GM12878 (cell line): ENCODE results near the gene VMP1. TPM values are rescaled to one million over a fixed set of nuclear protein-coding genes. Genes with fewer than 3 reads are reported as not detected.
A peak's percentile ranks its signal among the peaks of the same experiment; 100 is the strongest.
"Not testable (repeated sequence)": the region's sequence is repeated elsewhere in the genome, so short reads cannot be mapped to it uniquely, and the experiment has no call there.

Source experiments
- ATAC-seq: fragments of 200-7000 bp; cut with Tn5 transposase; 3 replicates; pipeline ENCODE4 v1.9.1; 2020; ENCODE audit warnings: mild to moderate bottlenecking, moderate library complexity
- BruUV-seq: library from RNA; stranded (reverse); fragments of 400-500 nt; replicated peaks from 2 replicates; lab custom pipeline; 2021; lab: Mats Ljungman, UMichigan
- CTCF ChIA-PET: fragments of 300-600 bp; sonication (Branson Sonifier 250); formaldehyde crosslinking; extraction: SDS; loops from one replicate; lab custom pipeline; 2021; ENCODE audit warnings: inconsistent platforms; lab: Yijun Ruan, JAX
- POLR2A ChIA-PET: fragments of 350-600 bp; formaldehyde crosslinking; extraction: SDS; loops from one replicate; lab custom pipeline; 2021; ENCODE audit warnings: inconsistent platforms; lab: Charles Lee
- RAD21 ChIA-PET: fragments of 300-600 bp; sonication (Branson Sonifier 250); formaldehyde crosslinking; loops from one replicate; lab custom pipeline; 2023; ENCODE audit warnings: antibody characterized with exemption; ENCODE audit not compliant: unreplicated experiment; lab: Charles Lee
- SMC1A ChIA-PET: fragments of 300-600 bp; sonication (Branson Sonifier 250); formaldehyde crosslinking; loops from one replicate; lab custom pipeline; 2023; ENCODE audit not compliant: unreplicated experiment, uncharacterized antibody; lab: Charles Lee
- DNase-seq: peaks from one replicate; pipeline ENCODE4 v3.0.0-alpha.2; 2011; ENCODE audit warnings: low read depth, low spot score
- FAIRE-seq: peaks from 3 replicates; lab custom pipeline; 2011; peaks lifted over from hg19 to GRCh38; lab: Jason Lieb, UNC
- H2AFZ ChIP-seq: 2 replicates; pipeline ENCODE4 v1.6.0; 2011; ENCODE audit warnings: low read depth, low read length, control low read depth; ENCODE audit not compliant: control insufficient read depth
- H3K27ac ChIP-seq: 2 replicates; pipeline ENCODE4 v1.5.1; 2011; ENCODE audit warnings: control low read depth; ENCODE audit not compliant: control insufficient read depth, insufficient read depth
- H3K27me3 ChIP-seq, 2 experiments: replicated peaks in 1 of 2; 2 replicates each; pipeline versions ENCODE4 v1.6.0 to v1.6.1; 2011; ENCODE audit warnings: low read length in 1 of 2; ENCODE audit not compliant: control insufficient read depth in 2 of 2, insufficient read depth in 2 of 2
- H3K36me3 ChIP-seq, 2 experiments: 2 replicates each; pipeline ENCODE4 v1.5.1; 2011; ENCODE audit warnings: low read length in 1 of 2; ENCODE audit not compliant: control insufficient read depth in 2 of 2, insufficient read depth in 2 of 2
- H3K4me1 ChIP-seq: 2 replicates; pipeline ENCODE4 v1.6.1; 2011; ENCODE audit warnings: mild to moderate bottlenecking, low read length, moderate library complexity, mixed read lengths; ENCODE audit not compliant: control insufficient read depth, insufficient read depth
- H3K4me2 ChIP-seq: 2 replicates; pipeline ENCODE4 v1.6.0; 2011; ENCODE audit warnings: control low read depth; ENCODE audit not compliant: control insufficient read depth, insufficient read depth
- H3K4me3 ChIP-seq: fragments of 200-600 bp; sonication (generic); 2 replicates; pipeline ENCODE4 v1.5.1; 2016
- H3K79me2 ChIP-seq: 2 replicates; pipeline ENCODE4 v1.6.0; 2011; ENCODE audit warnings: low read length; ENCODE audit not compliant: control insufficient read depth, insufficient read depth
- H3K9ac ChIP-seq: 2 replicates; pipeline ENCODE4 v1.8.0; 2011; ENCODE audit warnings: low read length, control low read depth, mixed read lengths; ENCODE audit not compliant: control insufficient read depth, insufficient read depth
- H3K9me3 ChIP-seq: replicated peaks from 3 replicates; pipeline ENCODE4 v1.5.1; 2011; ENCODE audit warnings: mild to moderate bottlenecking, low read length; ENCODE audit not compliant: control insufficient read depth, insufficient read depth
- H4K20me1 ChIP-seq: 2 replicates; pipeline ENCODE4 v1.6.0; 2011; ENCODE audit not compliant: control insufficient read depth, insufficient read depth
- BMI1 ChIP-seq: fragments of 450-650 bp; IDR thresholded peaks from 2 replicates; pipeline ENCODE4 v1.6.1; 2016; ENCODE audit warnings: mild to moderate bottlenecking, moderate library complexity, borderline replicate concordance
- CUX1 ChIP-seq: IDR thresholded peaks from 2 replicates; pipeline ENCODE4 v1.6.1; 2012; ENCODE audit warnings: improper control_type of control experiment, low read depth, low read length; ENCODE audit not compliant: insufficient replicate concordance
- MXI1 ChIP-seq: fragments of 150-350 bp; IDR thresholded peaks from 2 replicates; pipeline ENCODE4 v1.6.1; 2011; ENCODE audit warnings: low read depth, mild to moderate bottlenecking, inconsistent platforms, low read length, improper control_type of control experiment
- NBN ChIP-seq: fragments of 450-650 bp; IDR thresholded peaks from 2 replicates; pipeline ENCODE4 v1.6.1; 2016
- PAX8 ChIP-seq: fragments of 450-650 bp; IDR thresholded peaks from 2 replicates; pipeline ENCODE4 v1.6.1; 2017; ENCODE audit warnings: mild to moderate bottlenecking, moderate library complexity
- POLR2AphosphoS5 ChIP-seq: IDR thresholded peaks from 2 replicates; pipeline ENCODE4 v1.6.1; 2011; ENCODE audit warnings: mild to moderate bottlenecking, low read length, inconsistent platforms
- RELB ChIP-seq: fragments of 450-650 bp; IDR thresholded peaks from 2 replicates; pipeline ENCODE4 v1.6.1; 2017; ENCODE audit warnings: low read depth, mild to moderate bottlenecking, moderate library complexity
- SMAD1 ChIP-seq: fragments of 450-650 bp; IDR thresholded peaks from 2 replicates; pipeline ENCODE4 v1.6.1; 2018; ENCODE audit warnings: mild to moderate bottlenecking, low read depth; ENCODE audit not compliant: partially characterized antibody
- TCF12 ChIP-seq: IDR thresholded peaks from 2 replicates; pipeline ENCODE4 v1.6.1; 2011; ENCODE audit warnings: low read depth, mild to moderate bottlenecking, low read length
- TCF7 ChIP-seq: IDR thresholded peaks from 2 replicates; pipeline ENCODE4 v1.6.1; 2014; ENCODE audit warnings: antibody characterized with exemption, borderline replicate concordance
- ZBED1 ChIP-seq: IDR thresholded peaks from 2 replicates; pipeline ENCODE4 v1.6.1; 2016; ENCODE audit warnings: borderline replicate concordance
- ZNF384 ChIP-seq: IDR thresholded peaks from 2 replicates; pipeline ENCODE4 v1.6.1; 2012; ENCODE audit warnings: low read depth, mild to moderate bottlenecking, low read length, improper control_type of control experiment, borderline replicate concordance
- WGBS: methylation state at CpG from one replicate; pipeline ENCODE4 v1.1.6; 2016; ENCODE audit warnings: low lambda C conversion rate; ENCODE audit not compliant: insufficient replicate concordance, insufficient coverage; ENCODE audit errors: missing lambda C conversion rate; 5-methylcytosine and 5-hydroxymethylcytosine counted together
- in situ Hi-C: fragments of 300-500 bp; cut with MboI; formaldehyde crosslinking; loops from 9 replicates; pipeline ENCODE4 v1.14.3; 2018; ENCODE audit warnings: mixed read lengths
- intact Hi-C: fragments of 100-400 bp; cut with micrococcal nuclease; formaldehyde crosslinking; loops from one replicate; pipeline ENCODE4 v1.14.2; 2022; ENCODE audit not compliant: unreplicated experiment
- polyA plus RNA-seq, 11 experiments: library from polyadenylated mRNA; depleted of rRNA in 4 of 11; unstranded in 6 of 11; stranded (reverse) in 5 of 11; fragments of >200 nt; fragmentation: Nextera tagmentation in 4 of 11; fragmentation: Illumina TruSeq in 1 of 11; extraction: Ambion mirVana in 4 of 11; extraction: Trizol in 1 of 11; gene quantifications; 1 replicate in 1 of 11; 2 replicates in 10 of 11; pipeline versions ENCODE4 v1.2.1 to v1.2.3, GENCODE V29; 2011 to 2016; ENCODE audit warnings: inconsistent platforms in 2 of 11, missing spikeins in 2 of 11, low read depth in 1 of 11
- total RNA-seq, 4 experiments: library from RNA; depleted of rRNA in 3 of 4; stranded (reverse); fragments of >200 nt in 3 of 4; fragmentation: Illumina TruSeq in 1 of 4; extraction: Trizol in 1 of 4; gene quantifications; 2 replicates each; pipeline versions ENCODE4 v1.2.1 to v1.2.3, GENCODE V29; 2013 to 2021

VMP1 gene
- total and polyA plus RNA-seq, 10 of the 15 experiments (the other 5 are each of a cell fraction or from before 2014, with no cell fraction given) = 88.4 to 199 (median 132) TPM

GRCh38 chr17:59840329-59841090, 133.1 kb downstream of the VMP1 start (continued):
- TF ChIP-seq CUX1 (no peak), TCF7 (no peak)

GRCh38 chr17:59841091-59841881, 133.8 kb downstream of the VMP1 start:
- WGBS = 2% methylated on average over 7 of the region's 7 CpGs
- CTCF ChIA-PET = interaction anchor here (0.8 to 2.2 kb wide), 6 partner anchors 8 to 89 kb away, joined by 3 to 12 read pairs (median 4); no protein-coding TSS in a partner anchor
- H2AFZ ChIP-seq, intact Hi-C loops, DNase-seq, H4K20me1 ChIP-seq, FAIRE-seq, H3K27me3 ChIP-seq, ATAC-seq, H3K9me3 ChIP-seq, H3K36me3 ChIP-seq, in situ Hi-C loops, BruUV-seq: not testable (repeated sequence)
- H3K9ac ChIP-seq = peak overlapping the region; percentile 100
- peak overlapping the region; percentile 91 for H3K4me3 ChIP-seq
- SMC1A ChIA-PET = interaction anchor here (1.0 to 12.6 kb wide), 6 partner anchors 13 to 88 kb away, joined by 3 to 143 read pairs (median 44); no protein-coding TSS in a partner anchor
- peaks cover 55% of the 10 kb centered on the region for H3K79me2 ChIP-seq
- POLR2A ChIA-PET = interaction anchor here (4.1 to 13.3 kb wide), 3 partner anchors 12 to 88 kb away, joined by 23 to 332 read pairs (median 62); no protein-coding TSS in a partner anchor
- peak overlapping the region; percentile 76 for H3K4me2 ChIP-seq
- RAD21 ChIA-PET = interaction anchor here (0.9 to 7.9 kb wide), 8 partner anchors 8 to 88 kb away, joined by 5 to 130 read pairs (median 10); no protein-coding TSS in a partner anchor
- H3K4me1 ChIP-seq = peaks cover 32% of the 10 kb centered on the region
- peak overlapping the region; percentile 97 for H3K27ac ChIP-seq
- TF ChIP-seq ZNF384 = 0 out of 2 replicates have a peak, but pooled peaks have one; percentile 1
- 0 out of 2 replicates have a peak, but pooled peaks have one; percentile 15 for TF ChIP-seq ZBED1
- 0 out of 2 replicates have a peak, but pooled peaks have one; percentile 5 for TF ChIP-seq TCF12
- TF ChIP-seq NBN = 0 out of 2 replicates have a peak, but pooled peaks have one; percentile 37
- 0 out of 2 replicates have a peak, but pooled peaks have one; percentile 6 for TF ChIP-seq RELB
- peak; percentile 21 for TF ChIP-seq POLR2AphosphoS5
- TF ChIP-seq BMI1 = peak; percentile 36; the same call in 1 of the 2 replicates
- TF ChIP-seq PAX8 = 0 out of 2 replicates have a peak, but pooled peaks have one; percentile 40
- 0 out of 2 replicates have a peak, but pooled peaks have one; percentile 30 for TF ChIP-seq MXI1
- TF ChIP-seq SMAD1 = peak; percentile 67
